Endothelial cell of umbilical vein (primary cell): Measurements from ENCODE around the gene PLN. TPM values are rescaled to one million over a fixed set of nuclear protein-coding genes. Genes with fewer than 3 reads are reported as not detected.

Experiments
- BruUV-seq: library from RNA; stranded (reverse); fragments of 400-500 nt; replicated peaks from 2 replicates; lab custom pipeline; 2021; lab: Mats Ljungman, UMichigan
- CTCF ChIA-PET: fragments of 300-600, 350-600 bp; sonication (Branson Sonifier 250); formaldehyde crosslinking; loops from one replicate; lab custom pipeline; 2021; ENCODE audit warnings: antibody characterized with exemption, inconsistent platforms; lab: Charles Lee
- POLR2A ChIA-PET: fragments of 300-600, 350-600 bp; sonication (Branson Sonifier 250); formaldehyde crosslinking; loops from one replicate; lab custom pipeline; 2021; ENCODE audit warnings: antibody characterized with exemption, inconsistent platforms; lab: Charles Lee
- DNase-seq: peaks from one replicate; pipeline ENCODE4 v3.0.0-alpha.2; 2011; ENCODE audit warnings: low read depth, low spot score
- FAIRE-seq: peaks from 2 replicates; lab custom pipeline; 2011; peaks lifted over from hg19 to GRCh38; lab: Jason Lieb, UNC
- H2AFZ ChIP-seq: 2 replicates; pipeline ENCODE4 v1.6.0; 2012; ENCODE audit warnings: low read depth, low read length, control low read depth, inconsistent platforms
- H3K27ac ChIP-seq: 2 replicates; pipeline ENCODE4 v1.5.1; 2011; ENCODE audit warnings: low read depth, mild to moderate bottlenecking, control low read depth, low read length, moderate library complexity; ENCODE audit not compliant: insufficient read depth
- H3K27me3 ChIP-seq, 2 experiments: 2 replicates each; pipeline versions ENCODE4 v1.6.0 to v1.6.1; 2011; ENCODE audit warnings: low read length in 2 of 2, mixed read lengths in 1 of 2; ENCODE audit not compliant: control insufficient read depth in 2 of 2, insufficient read depth in 2 of 2
- H3K36me3 ChIP-seq, 2 experiments: 2 replicates in 1 of 2; 3 replicates in 1 of 2; pipeline ENCODE4 v1.5.1; 2011; ENCODE audit warnings: low read length in 2 of 2, mild to moderate bottlenecking in 1 of 2, moderate library complexity in 1 of 2; ENCODE audit not compliant: control insufficient read depth in 2 of 2, insufficient read depth in 2 of 2; ENCODE audit errors: extremely low read depth in 1 of 2
- H3K4me1 ChIP-seq: 3 replicates; pipeline ENCODE4 v1.5.1; 2011; ENCODE audit warnings: mild to moderate bottlenecking, low read length; ENCODE audit not compliant: control insufficient read depth, insufficient read depth; ENCODE audit errors: extremely low read depth
- H3K4me2 ChIP-seq: 2 replicates; pipeline ENCODE4 v1.6.1; 2011; ENCODE audit warnings: low read length, control low read depth, mixed read lengths; ENCODE audit not compliant: insufficient read depth
- H3K4me3 ChIP-seq, 3 experiments: fragments of 200-600 bp in 1 of 3; sonication (generic), shearing (Covaris generic) in 1 of 3; replicated peaks in 1 of 3; 2 replicates each; pipeline ENCODE4 v1.5.1; 2011 to 2016; ENCODE audit warnings: control low read depth in 3 of 3, low read length in 3 of 3, mild to moderate bottlenecking in 2 of 3, inconsistent platforms in 1 of 3, low read depth in 1 of 3, moderate library complexity in 1 of 3; ENCODE audit not compliant: insufficient read depth in 1 of 3
- H3K79me2 ChIP-seq: 2 replicates; pipeline ENCODE4 v1.6.0; 2012; ENCODE audit warnings: low read length, inconsistent platforms; ENCODE audit not compliant: control insufficient read depth, insufficient read depth
- H3K9ac ChIP-seq: replicated peaks from 2 replicates; pipeline ENCODE3; 2011; ENCODE audit warnings: low read length, control low read depth; ENCODE audit not compliant: insufficient read depth; ENCODE audit errors: extremely low read depth
- H3K9me1 ChIP-seq: replicated peaks from 3 replicates; pipeline ENCODE4 v1.6.0; 2011; ENCODE audit warnings: mild to moderate bottlenecking, low read length; ENCODE audit not compliant: control insufficient read depth, insufficient read depth; ENCODE audit errors: extremely low read depth
- H3K9me3 ChIP-seq: replicated peaks from 2 replicates; pipeline ENCODE4 v1.5.1; 2012; ENCODE audit warnings: low read length, inconsistent platforms; ENCODE audit not compliant: control insufficient read depth, insufficient read depth
- H4K20me1 ChIP-seq: replicated peaks from 2 replicates; pipeline ENCODE3; 2011; ENCODE audit warnings: mild to moderate bottlenecking, low read length; ENCODE audit not compliant: control insufficient read depth, insufficient read depth; ENCODE audit errors: extremely low read depth
- EZH2 ChIP-seq: IDR thresholded peaks from 2 replicates; pipeline ENCODE4 v1.6.1; 2012; ENCODE audit warnings: borderline replicate concordance, low read depth, mild to moderate bottlenecking, moderate library complexity, low read length, inconsistent platforms; ENCODE audit not compliant: severe bottlenecking
- FOS ChIP-seq: IDR thresholded peaks from 2 replicates; pipeline ENCODE4 v1.6.1; 2011; ENCODE audit warnings: mild to moderate bottlenecking, low read length, moderate library complexity, borderline replicate concordance; ENCODE audit not compliant: insufficient read depth
- GATA2 ChIP-seq: IDR thresholded peaks from 2 replicates; pipeline ENCODE4 v1.7.0; 2011; ENCODE audit warnings: low read depth, mild to moderate bottlenecking, moderate library complexity, mixed read lengths, low read length; ENCODE audit not compliant: insufficient read length, insufficient read depth
- JUN ChIP-seq: IDR thresholded peaks from 2 replicates; pipeline ENCODE4 v1.6.1; 2011; ENCODE audit warnings: borderline replicate concordance, low read depth; ENCODE audit not compliant: insufficient read length, insufficient read depth
- MAX ChIP-seq: IDR thresholded peaks from 2 replicates; pipeline ENCODE4 v1.6.1; 2011; ENCODE audit not compliant: insufficient read depth, insufficient read length
- MYC ChIP-seq: IDR thresholded peaks from one replicate; pipeline ENCODE4 v1.6.1; 2011; ENCODE audit warnings: mild to moderate bottlenecking, low read depth, low read length
- POLR2A ChIP-seq: IDR thresholded peaks from 2 replicates; pipeline ENCODE4 v1.6.1; 2012; ENCODE audit warnings: low read depth, mild to moderate bottlenecking, control low read depth, low read length
- POLR2AphosphoS5 ChIP-seq: IDR thresholded peaks from 2 replicates; pipeline ENCODE4 v1.6.1; 2012; ENCODE audit warnings: low read depth, mild to moderate bottlenecking, control low read depth, low read length, moderate library complexity; ENCODE audit not compliant: insufficient read depth
- dilution Hi-C: fragments of 300-500 bp; cut with MboI; formaldehyde crosslinking; loops from one replicate; pipeline ENCODE4 v1.15.0; 2019; ENCODE audit warnings: low sequenced_read_pairs; ENCODE audit not compliant: extremely low pct_ligation_motif_present
- intact Hi-C: fragments of 100-400 bp; cut with micrococcal nuclease; formaldehyde crosslinking; loops from one replicate; pipeline ENCODE4 v1.10.0; 2022
- polyA plus RNA-seq, 4 experiments: library from polyadenylated mRNA; depleted of rRNA in 3 of 4; stranded (reverse) in 3 of 4; unstranded in 1 of 4; fragments of >200 nt; gene quantifications; 2 replicates each; pipeline versions ENCODE4 v1.2.1 to v1.2.3, GENCODE V29; 2011 to 2012; ENCODE audit warnings: missing spikeins in 1 of 4
- total RNA-seq: library from RNA; stranded (reverse); gene quantifications from 2 replicates; pipeline ENCODE4 v1.2.3, GENCODE V29; 2021
- TF ChIP-seq, protein P1 (sequence below), 2 donors: IDR thresholded peaks; 1 replicate in 1 of 2; 2 replicates in 1 of 2; pipeline ENCODE4 v1.5.1; 2011; ENCODE audit warnings: low read length in 2 of 2, mild to moderate bottlenecking in 2 of 2, moderate library complexity in 2 of 2, control low read depth in 1 of 2, inconsistent platforms in 1 of 2, low read depth in 1 of 2; ENCODE audit not compliant: insufficient read depth in 1 of 2; ENCODE audit errors: extremely low read depth in 1 of 2

Gene PLN
- total and polyA plus RNA-seq, 2 donors (not counting 3 experiments of a cell fraction or from before 2014, with no cell fraction given), result not detected

DNA sequence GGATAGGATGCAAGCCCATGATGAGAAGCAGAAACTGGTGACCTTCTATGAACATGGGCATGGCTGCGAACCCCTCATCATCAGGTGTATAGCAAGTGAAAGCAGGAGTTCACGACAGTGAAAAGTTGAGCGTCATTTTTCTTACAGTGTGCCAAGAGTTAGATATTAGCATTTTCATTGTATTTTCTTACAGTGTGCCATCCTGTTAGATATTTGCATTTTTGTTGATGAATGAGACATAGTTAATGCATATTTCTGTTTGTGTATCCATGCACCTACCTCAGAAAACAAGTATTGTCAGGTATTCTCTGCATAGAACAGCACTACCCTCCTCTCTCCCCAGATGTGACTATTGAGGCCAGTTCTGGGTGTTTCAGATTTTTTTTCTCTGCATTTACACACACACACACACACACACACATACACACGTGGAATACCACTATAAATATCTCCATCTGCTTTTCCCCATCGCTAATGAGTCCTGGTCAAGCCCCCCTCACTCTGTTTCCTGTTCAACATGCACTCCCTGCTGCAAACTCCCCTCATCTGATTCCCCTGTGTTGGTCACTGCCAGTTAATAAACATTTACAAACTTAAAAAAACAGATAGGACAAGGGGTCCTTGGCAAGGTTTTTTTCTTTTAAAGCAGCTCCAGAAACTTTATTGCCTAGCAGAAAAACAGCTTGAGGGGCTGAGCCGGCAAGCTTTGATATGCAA lies 41.7 kb downstream of the PLN start:
- H2AFZ ChIP-seq, result no peak overlapping the region
- peaks cover 9% of the 10 kb centered on the region for H3K4me1 ChIP-seq
- H3K9ac ChIP-seq, result no peak overlapping the region
- intact Hi-C loops (no loop called here), dilution Hi-C loops (no loop called here)
- no peaks in the 10 kb centered on the region for H3K27me3 ChIP-seq
- H3K79me2 ChIP-seq, result peaks cover 12% of the 10 kb centered on the region
- POLR2A ChIA-PET, result no interaction called here
- CTCF ChIA-PET, result interaction anchor here (1.2 to 1.8 kb wide), 2 partner anchors 9 to 303 kb away, joined by 3 to 5 read pairs; no protein-coding TSS in a partner anchor
- no peaks in the 10 kb centered on the region for H3K9me1 ChIP-seq
- no peak overlapping the region for H3K27ac ChIP-seq
- peak; percentile 18 for DNase-seq
- peak overlapping the region; percentile 35 for H3K4me2 ChIP-seq
- TF ChIP-seq MAX (no peak), POLR2A (no peak), POLR2AphosphoS5 (no peak), JUN (no peak), MYC (no peak), FOS (no peak), GATA2 (no peak), EZH2 (no peak)
- TF ChIP-seq, protein P1, sequence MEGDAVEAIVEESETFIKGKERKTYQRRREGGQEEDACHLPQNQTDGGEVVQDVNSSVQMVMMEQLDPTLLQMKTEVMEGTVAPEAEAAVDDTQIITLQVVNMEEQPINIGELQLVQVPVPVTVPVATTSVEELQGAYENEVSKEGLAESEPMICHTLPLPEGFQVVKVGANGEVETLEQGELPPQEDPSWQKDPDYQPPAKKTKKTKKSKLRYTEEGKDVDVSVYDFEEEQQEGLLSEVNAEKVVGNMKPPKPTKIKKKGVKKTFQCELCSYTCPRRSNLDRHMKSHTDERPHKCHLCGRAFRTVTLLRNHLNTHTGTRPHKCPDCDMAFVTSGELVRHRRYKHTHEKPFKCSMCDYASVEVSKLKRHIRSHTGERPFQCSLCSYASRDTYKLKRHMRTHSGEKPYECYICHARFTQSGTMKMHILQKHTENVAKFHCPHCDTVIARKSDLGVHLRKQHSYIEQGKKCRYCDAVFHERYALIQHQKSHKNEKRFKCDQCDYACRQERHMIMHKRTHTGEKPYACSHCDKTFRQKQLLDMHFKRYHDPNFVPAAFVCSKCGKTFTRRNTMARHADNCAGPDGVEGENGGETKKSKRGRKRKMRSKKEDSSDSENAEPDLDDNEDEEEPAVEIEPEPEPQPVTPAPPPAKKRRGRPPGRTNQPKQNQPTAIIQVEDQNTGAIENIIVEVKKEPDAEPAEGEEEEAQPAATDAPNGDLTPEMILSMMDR (IDR thresholded peaks at IDR 0.05; ENCODE audit: extremely low read depth in 1 of 2, insufficient read depth in 1 of 2, low read depth in 1 of 2, low read length in 2 of 2), result no peak
- no peak for FAIRE-seq
- no peaks in the 10 kb centered on the region for H3K36me3 ChIP-seq
- H3K9me3 ChIP-seq, result no peaks in the 10 kb centered on the region
- no peak overlapping the region for H3K4me3 ChIP-seq
- no TSS peak for BruUV-seq
- H4K20me1 ChIP-seq, result no peaks in the 10 kb centered on the region
